Suprapubic skin (tissue), 4 donors: ENCODE results near the gene NCK1.

Experiments
- CTCF ChIP-seq, 2 donors: fragments of 200-600 bp in 1 of 2; fragments of 450-650 bp in 1 of 2; sonication (generic) in 1 of 2; IDR thresholded peaks; one replicate each; pipeline ENCODE4 v1.5.1; 2016 to 2019; ENCODE audit warnings: antibody characterized with exemption in 2 of 2, mild to moderate bottlenecking in 1 of 2, moderate library complexity in 1 of 2
- EP300 ChIP-seq: sonication (generic); formaldehyde crosslinking; IDR thresholded peaks from one replicate; pipeline ENCODE4 v1.6.1; 2017; ENCODE audit warnings: antibody characterized with exemption
- POLR2A ChIP-seq, 2 donors: fragments of 450-650 bp; IDR thresholded peaks; one replicate each; pipeline ENCODE4 v1.6.1; 2017; ENCODE audit warnings: antibody characterized with exemption in 2 of 2, mild to moderate bottlenecking in 2 of 2, moderate library complexity in 2 of 2
- POLR2AphosphoS5 ChIP-seq, 3 donors: sonication (generic); formaldehyde crosslinking; IDR thresholded peaks; one replicate each; pipeline ENCODE4 v1.6.1; 2017; ENCODE audit warnings: antibody characterized with exemption in 3 of 3

- TF ChIP-seq CTCF (IDR thresholded peaks at IDR 0.05): no peak
- TF ChIP-seq POLR2A (IDR thresholded peaks at IDR 0.05): no peak
- TF ChIP-seq POLR2AphosphoS5 (IDR thresholded peaks at IDR 0.05): no peak
- no peak for TF ChIP-seq EP300
Observed at GRCh38 chr3:136819392-136819730, 42.6 kb upstream of the NCK1 start.
